GM19452 (cell line): ENCODE results near the gene LAMB3.
"Not testable (repeated sequence)": the region's sequence is repeated elsewhere in the genome, so short reads cannot be mapped to it uniquely, and the experiment has no call there.

ENCODE experiments used
- ATAC-seq: cut with Tn5 transposase; IDR thresholded peaks from one replicate; pipeline ENCODE4 v1.9.1; 2021; ENCODE audit not compliant: unreplicated experiment

LAMB3 gene

GRCh38 chr1:209652121-209652735 lies at the start of gene LAMB3:
TSS of gene LAMB3 (minus strand) at chr1:209652425. CDS start at chr1:209650944, 1,481 bp downstream.
- ATAC-seq = no peak

- not testable (repeated sequence) for ATAC-seq
These were observed 48.5 kb upstream of the LAMB3 start for GRCh38 chr1:209700686-209701085.

GRCh38 chr1:209697126-209697525 lies 44.9 kb upstream of the LAMB3 start:
- no peak for ATAC-seq

- ATAC-seq = no peak
These were observed 44.4 kb upstream of the LAMB3 start for GRCh38 chr1:209696673-209697072.

GRCh38 chr1:209692745-209693504 lies 40.7 kb upstream of the LAMB3 start:
- ATAC-seq = peak; percentile 72

- ATAC-seq = no peak
These were observed 40.1 kb upstream of the LAMB3 start for GRCh38 chr1:209692296-209692695.

GRCh38 chr1:209691237-209691636 lies 39.0 kb upstream of the LAMB3 start:
- ATAC-seq = no peak

GRCh38 chr1:209689477-209689876 lies 37.3 kb upstream of the LAMB3 start:
- no peak for ATAC-seq

GRCh38 chr1:209688746-209689234 lies 36.6 kb upstream of the LAMB3 start:
- ATAC-seq = no peak

GRCh38 chr1:209686322-209686721 lies 34.1 kb upstream of the LAMB3 start:
- no peak for ATAC-seq

- peak; percentile 60 for ATAC-seq
These were observed 33.6 kb upstream of the LAMB3 start for GRCh38 chr1:209685821-209686220.

GRCh38 chr1:209678981-209679539 lies 26.8 kb upstream of the LAMB3 start:
- no peak for ATAC-seq

- ATAC-seq = no peak
These were observed 23.4 kb upstream of the LAMB3 start for GRCh38 chr1:209675565-209676154.

- ATAC-seq = no peak
These were observed 22.8 kb upstream of the LAMB3 start, which contains the start of gene G0S2 for GRCh38 chr1:209674957-209675564. TSS of gene G0S2 (plus strand) at chr1:209675412. CDS start at chr1:209675685, 273 bp downstream.

- peak; percentile 1 for ATAC-seq
These were observed 21.6 kb upstream of the LAMB3 start for GRCh38 chr1:209673631-209674417.

GRCh38 chr1:209672705-209673630 lies 20.7 kb upstream of the LAMB3 start:
- peak; percentile 93 for ATAC-seq

GRCh38 chr1:209670441-209671082 lies 18.3 kb upstream of the LAMB3 start:
- ATAC-seq = no peak

GRCh38 chr1:209667708-209668107 lies 15.5 kb upstream of the LAMB3 start:
- no peak for ATAC-seq

- no peak for ATAC-seq
These were observed 14.9 kb upstream of the LAMB3 start for GRCh38 chr1:209667103-209667502.
